Small intestine (tissue), 7 donors: ENCODE measurements around the gene CAMK1D. TPM values are rescaled to one million over a fixed set of nuclear protein-coding genes. Genes with fewer than 3 reads are reported as not detected.

ENCODE experiments used
- DNase-seq, 2 donors: peaks; one replicate each; pipeline versions ENCODE4 v3.0.0 to v3.0.0-alpha.2; 2013
- FAIRE-seq: peaks from 2 replicates; lab custom pipeline; 2012; peaks lifted over from hg19 to GRCh38; lab: Jason Lieb, UNC
- H3K27ac ChIP-seq, 3 donors: one replicate each; pipeline ENCODE4 v1.5.1; 2013; ENCODE audit warnings: low read length in 2 of 3, mild to moderate bottlenecking in 2 of 3, control low read depth in 1 of 3, inconsistent platforms in 1 of 3, low read depth in 1 of 3, moderate library complexity in 1 of 3
- H3K27me3 ChIP-seq, 3 donors: one replicate each; pipeline ENCODE4 v1.6.1; 2013; ENCODE audit warnings: low read length in 3 of 3, inconsistent platforms in 1 of 3; ENCODE audit not compliant: control insufficient read depth in 3 of 3, insufficient read depth in 3 of 3
- H3K36me3 ChIP-seq, 3 donors: one replicate each; pipeline ENCODE4 v1.6.1; 2013; ENCODE audit warnings: low read length in 3 of 3, inconsistent platforms in 1 of 3, low read depth in 1 of 3, mild to moderate bottlenecking in 1 of 3, moderate library complexity in 1 of 3; ENCODE audit not compliant: control insufficient read depth in 3 of 3, insufficient read depth in 2 of 3
- H3K4me1 ChIP-seq, 3 donors: one replicate each; pipeline ENCODE4 v1.6.1; 2013; ENCODE audit warnings: low read length in 2 of 3, inconsistent platforms in 1 of 3, low read depth in 1 of 3, mild to moderate bottlenecking in 1 of 3, moderate library complexity in 1 of 3; ENCODE audit not compliant: control insufficient read depth in 3 of 3, insufficient read depth in 2 of 3
- H3K4me3 ChIP-seq, 3 donors: one replicate each; pipeline ENCODE4 v1.5.1; 2013; ENCODE audit warnings: low read length in 3 of 3, control low read depth in 1 of 3, inconsistent platforms in 1 of 3, low read depth in 1 of 3, mild to moderate bottlenecking in 1 of 3, moderate library complexity in 1 of 3
- H3K9me3 ChIP-seq, 2 donors: one replicate each; pipeline ENCODE4 v1.6.1; 2013; ENCODE audit warnings: low read depth in 1 of 2, low read length in 1 of 2; ENCODE audit not compliant: control insufficient read depth in 2 of 2, insufficient read depth in 1 of 2
- WGBS, 3 donors: extraction: QIAGEN DNeasy Blood & Tissue Kit; methylation state at CpG; one replicate each; pipeline ENCODE4 v1.1.7; 2013; 5-methylcytosine and 5-hydroxymethylcytosine counted together
- polyA plus RNA-seq, 4 donors: library from polyadenylated mRNA; stranded (reverse) in 3 of 4; unstranded in 1 of 4; fragments of 200-250 nt in 3 of 4; fragments of 120-200 nt in 1 of 4; gene quantifications; one replicate each; pipeline versions ENCODE4 v1.2.1 to v1.2.3, GENCODE V29; 2013
- donor health status: healthy with polysubstance abuse.
- donor health status: control.
- donor health status: control.
- donor health status: Bipolar disorder and iron deficiency.
- donor health status: healthy.

Gene CAMK1D
- polyA plus RNA-seq, 4 donors, result 0.45 to 9.7 (median 3.8) TPM

DNA sequence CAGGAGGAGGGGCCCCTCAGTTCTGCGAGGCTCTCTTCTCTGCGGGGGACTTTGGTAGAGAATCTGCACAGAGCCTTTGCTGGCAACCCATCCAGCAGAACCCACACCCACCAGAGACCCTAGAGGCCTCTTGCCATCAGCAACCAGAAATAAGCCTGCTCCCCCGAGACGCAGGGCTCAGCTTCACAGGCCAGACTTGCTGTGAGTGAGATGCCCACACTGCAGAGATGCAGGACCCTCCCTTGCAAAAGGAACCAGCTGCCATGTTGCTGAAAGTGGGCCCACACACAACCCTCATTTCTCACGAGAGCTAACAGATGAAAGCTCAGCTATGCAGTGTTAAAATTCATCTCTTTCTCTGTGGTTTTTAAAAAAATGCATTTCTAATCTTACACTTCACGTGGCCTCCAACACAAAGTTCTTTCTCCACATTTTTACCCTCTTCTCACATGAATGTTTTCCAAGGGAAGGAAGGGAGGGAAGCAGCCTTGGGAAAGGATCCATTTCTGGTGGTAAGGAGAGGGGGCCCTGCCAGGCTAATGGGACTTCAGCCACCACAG lies 480.6 kb downstream of the CAMK1D start:
- Histone ChIP-seq H3K27me3 (no peaks in the 10 kb centered on the region), H3K4me3 (no peak overlapping the region), H3K9me3 (no peaks in the 10 kb centered on the region), H3K36me3 (peaks cover 0 to 10% (median 0%) of the 10 kb centered on the region in 3 donors), H3K27ac (no peak overlapping the region), H3K4me1 (no peaks in the 10 kb centered on the region)
- 88 to 94% (median 93%) methylated on average over 6 of the region's 6 CpGs for WGBS, 3 donors
- no peak for DNase-seq
- FAIRE-seq, result no peak

GRCh38 chr10:12832096-12832495 lies 482.7 kb downstream of the CAMK1D start:
- H3K36me3 ChIP-seq, result peaks cover 0 to 10% (median 0%) of the 10 kb centered on the region in 3 donors
- no peak for FAIRE-seq
- DNase-seq, result no peak
- H3K9me3 ChIP-seq, result no peaks in the 10 kb centered on the region
- H3K27ac ChIP-seq, result no peak overlapping the region
- WGBS, 3 donors, result 92 to 97% (median 96%) methylated on average over 10 of the region's 10 CpGs
- no peak overlapping the region for H3K4me3 ChIP-seq
- no peaks in the 10 kb centered on the region for H3K4me1 ChIP-seq
- H3K27me3 ChIP-seq, result no peaks in the 10 kb centered on the region

GRCh38 chr10:12833451-12833850 lies 484.1 kb downstream of the CAMK1D start:
- H3K36me3 ChIP-seq, result peaks cover 0 to 10% (median 0%) of the 10 kb centered on the region in 3 donors
- DNase-seq (no peak), FAIRE-seq (no peak)
- 92 to 93% (median 93%) methylated on average over 11 of the region's 11 CpGs for WGBS, 3 donors
- H3K4me1 ChIP-seq, result no peaks in the 10 kb centered on the region
- no peak overlapping the region for H3K4me3 ChIP-seq
- H3K9me3 ChIP-seq, result no peaks in the 10 kb centered on the region
- no peak overlapping the region for H3K27ac ChIP-seq
- H3K27me3 ChIP-seq, result no peaks in the 10 kb centered on the region

DNA sequence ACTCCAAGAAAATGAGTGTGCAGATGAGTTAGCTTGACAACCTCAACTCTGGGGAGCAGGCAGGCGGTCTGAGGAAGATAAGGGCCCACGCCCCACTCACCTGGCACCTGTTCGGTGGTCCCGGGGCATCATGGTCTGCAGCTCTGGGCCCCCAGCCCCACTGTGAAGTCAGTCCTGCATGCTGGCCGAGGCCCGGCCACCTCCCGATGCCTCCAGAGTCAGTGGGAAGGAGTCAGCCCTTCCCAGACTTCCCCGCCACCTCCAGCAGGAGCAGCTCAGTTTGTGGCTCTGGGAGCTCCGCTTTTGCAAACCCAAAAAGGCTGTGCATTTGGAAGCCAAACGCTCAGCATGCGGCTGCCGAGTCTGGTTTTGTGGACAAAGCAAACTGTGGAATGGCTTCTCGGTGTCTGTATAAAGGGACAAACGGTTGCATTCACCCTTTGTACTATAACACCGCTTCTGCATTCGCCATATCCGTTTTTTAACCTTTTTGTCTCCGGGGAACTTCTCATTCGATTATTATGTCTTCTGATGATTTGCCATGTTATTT lies 484.8 kb downstream of the CAMK1D start:
- H3K4me1 ChIP-seq, result no peaks in the 10 kb centered on the region
- H3K4me3 ChIP-seq, result no peak overlapping the region
- DNase-seq (no peak), FAIRE-seq (no peak)
- WGBS, 3 donors, result 88 to 94% (median 90%) methylated on average over 19 of the region's 19 CpGs
- no peaks in the 10 kb centered on the region for H3K9me3 ChIP-seq
- no peaks in the 10 kb centered on the region for H3K27me3 ChIP-seq
- peaks cover 0 to 10% (median 0%) of the 10 kb centered on the region in 3 donors for H3K36me3 ChIP-seq
- H3K27ac ChIP-seq, result no peak overlapping the region

DNA sequence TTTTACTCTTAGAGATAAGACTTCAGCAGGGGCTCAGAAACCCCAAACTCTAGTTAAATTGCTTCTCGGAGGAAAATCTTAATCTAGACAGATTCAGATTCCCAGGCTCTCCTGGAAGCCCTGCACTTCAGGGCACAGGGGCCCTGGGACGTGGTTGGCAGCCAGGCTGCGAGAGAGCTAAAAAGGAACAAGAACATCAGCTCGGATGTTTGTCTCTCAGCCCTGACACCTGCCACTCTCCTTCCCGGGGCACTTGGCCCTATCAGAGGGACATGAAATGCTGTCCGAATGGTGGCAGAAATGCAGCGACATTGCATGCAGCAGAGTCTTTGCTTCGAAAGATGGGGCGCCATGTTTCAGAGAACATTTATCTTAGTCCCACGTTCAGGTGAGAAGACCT lies 485.4 kb downstream of the CAMK1D start:
- Histone ChIP-seq H3K4me1 (peaks cover 0 to under 1% (median 0%) of the 10 kb centered on the region in 3 donors), H3K27ac (no peak overlapping the region), H3K4me3 (no peak overlapping the region), H3K36me3 (peaks cover 0 to 9% (median 0%) of the 10 kb centered on the region in 3 donors), H3K9me3 (no peaks in the 10 kb centered on the region), H3K27me3 (no peaks in the 10 kb centered on the region)
- WGBS, 3 donors, result 79 to 85% (median 80%) methylated on average over 10 of the region's 10 CpGs
- no peak for FAIRE-seq
- no peak for DNase-seq

DNA sequence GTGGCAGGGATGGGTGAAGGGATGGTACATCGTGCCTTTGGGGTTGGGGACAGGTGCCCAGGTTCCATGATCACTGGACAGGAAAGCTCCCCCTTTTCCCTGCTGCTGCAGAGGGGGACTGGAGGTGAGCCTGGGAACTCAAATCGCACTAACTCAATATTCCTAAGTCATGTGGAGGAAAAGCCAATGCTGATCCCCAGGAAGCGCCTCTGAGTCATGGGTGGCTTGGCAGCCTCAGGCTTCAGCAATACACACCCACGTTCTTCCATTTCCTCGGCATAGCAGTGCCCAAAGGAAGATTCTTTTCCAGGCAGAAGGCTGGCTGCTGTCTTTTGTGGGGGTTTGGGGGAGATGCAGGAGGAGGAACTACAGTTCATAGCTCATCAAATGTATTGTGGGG lies 486.4 kb downstream of the CAMK1D start:
- WGBS, 3 donors, result 69 to 79% (median 75%) methylated on average over 5 of the region's 5 CpGs
- H3K27me3 ChIP-seq, result no peaks in the 10 kb centered on the region
- FAIRE-seq, result no peak

GRCh38 chr10:12838366-12838765 lies 489.0 kb downstream of the CAMK1D start:
- WGBS, 3 donors, result 75 to 88% (median 82%) methylated on average over 9 of the region's 9 CpGs

More for the DNA sequence above, 486.4 kb downstream of the CAMK1D start:
- peaks cover 0 to 3% (median 2%) of the 10 kb centered on the region in 3 donors for H3K4me1 ChIP-seq
- H3K36me3 ChIP-seq, result peaks cover 0 to 4% (median 0%) of the 10 kb centered on the region in 3 donors
- no peak overlapping the region for H3K4me3 ChIP-seq
- no peaks in the 10 kb centered on the region for H3K9me3 ChIP-seq
- DNase-seq, result no peak
- H3K27ac ChIP-seq, result no peak overlapping the region

GRCh38 chr10:12838995-12839927 lies 489.9 kb downstream of the CAMK1D start:
- Histone ChIP-seq H3K9me3 (no peaks in the 10 kb centered on the region), H3K27me3 (no peaks in the 10 kb centered on the region), H3K4me1 (peaks cover 0 to 3% (median 2%) of the 10 kb centered on the region in 3 donors), H3K27ac (peak overlapping the region in 1 of 3 donors; percentile 40), H3K4me3 (no peak overlapping the region), H3K36me3 (no peaks in the 10 kb centered on the region)
- 80 to 82% (median 81%) methylated on average over 27 of the region's 27 CpGs for WGBS, 3 donors
- no peak for DNase-seq
- FAIRE-seq, result no peak

More at GRCh38 chr10:12838366-12838765, 489.0 kb downstream of the CAMK1D start:
- no peaks in the 10 kb centered on the region for H3K36me3 ChIP-seq
- no peaks in the 10 kb centered on the region for H3K9me3 ChIP-seq
- no peak for FAIRE-seq
- H3K27ac ChIP-seq, result no peak overlapping the region
- peaks cover 0 to 3% (median 2%) of the 10 kb centered on the region in 3 donors for H3K4me1 ChIP-seq
- H3K4me3 ChIP-seq, result no peak overlapping the region
- no peaks in the 10 kb centered on the region for H3K27me3 ChIP-seq
- no peak for DNase-seq
